Activated naive CD4-positive, alpha-beta T cell treated with anti-CD3 and anti-CD28 coated beads for 36 hours (primary cell): Measurements from ENCODE around the gene TBC1D2. TPM values are rescaled to one million over a fixed set of nuclear protein-coding genes. Genes with fewer than 3 reads are reported as not detected.
A peak's percentile ranks its signal among the peaks of the same experiment; 100 is the strongest.

ENCODE experiments used
- CTCF ChIA-PET: fragments of 350-600 bp; sonication (Branson Sonifier 250); formaldehyde crosslinking; loops from one replicate; lab custom pipeline; 2021; ENCODE audit warnings: antibody characterized with exemption; lab: Charles Lee
- DNase-seq: peaks from one replicate; pipeline ENCODE4 v3.0.0-alpha.2; 2020
- H3K27ac Mint-ChIP-seq: one replicate; pipeline ENCODE4 v1.8.0; 2021; ENCODE audit warnings: mild to moderate bottlenecking, mixed read lengths
- H3K27me3 Mint-ChIP-seq: one replicate; pipeline ENCODE4 v1.8.0; 2021; ENCODE audit warnings: low read depth, mixed read lengths
- H3K36me3 Mint-ChIP-seq: one replicate; pipeline ENCODE4 v1.8.0; 2021; ENCODE audit warnings: low read depth, mixed read lengths
- H3K4me1 Mint-ChIP-seq: one replicate; pipeline ENCODE4 v1.8.0; 2021; ENCODE audit warnings: low read depth, mixed read lengths
- H3K4me3 Mint-ChIP-seq: one replicate; pipeline ENCODE4 v1.8.0; 2021; ENCODE audit warnings: mild to moderate bottlenecking, moderate library complexity, mixed read lengths
- H3K9me3 Mint-ChIP-seq: one replicate; pipeline ENCODE4 v1.8.0; 2021; ENCODE audit warnings: mixed read lengths
- intact Hi-C: fragments of 100-400 bp; cut with micrococcal nuclease; formaldehyde crosslinking; loops from one replicate; pipeline ENCODE4 v1.15.1; 2023
- total RNA-seq, 2 experiments: library from RNA; stranded (reverse); gene quantifications; one replicate each; pipeline ENCODE4 v1.2.3, GENCODE V29; 2021

The TBC1D2 gene
- total RNA-seq, 2 experiments from 2014 or later, result 2.4 to 2.5 TPM

DNA sequence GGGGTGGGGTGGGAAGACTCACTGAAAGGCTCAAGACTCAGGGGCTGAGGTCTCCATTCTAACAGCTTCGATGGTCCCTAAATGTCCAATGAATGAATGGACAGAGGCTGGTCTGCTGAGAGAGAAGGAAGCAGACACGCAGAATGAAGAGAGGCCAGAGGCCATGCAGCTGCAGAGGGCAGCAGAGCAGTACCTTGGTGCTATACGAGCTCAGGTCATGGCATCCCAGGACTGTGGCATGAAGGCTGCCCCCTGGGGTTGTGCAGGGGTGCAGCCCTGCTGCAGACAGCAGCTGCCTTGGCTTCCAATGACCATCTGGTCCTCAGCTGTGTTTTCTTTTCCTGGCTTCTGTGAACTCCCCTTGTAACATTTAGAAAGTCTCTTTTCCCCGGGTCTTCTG lies 47.8 kb downstream of the TBC1D2 start:
- H3K27me3 Mint-ChIP-seq, result no peaks in the 10 kb centered on the region
- CTCF ChIA-PET, result interaction anchor here (1.0 to 6.0 kb wide), 5 partner anchors 16 to 134 kb away, joined by 3 to 44 read pairs (median 7); partner anchors contain the start of gene CORO2A
- no peaks in the 10 kb centered on the region for H3K9me3 Mint-ChIP-seq
- H3K27ac Mint-ChIP-seq, result no peak overlapping the region
- H3K4me3 Mint-ChIP-seq, result no peak overlapping the region
- H3K36me3 Mint-ChIP-seq, result no peaks in the 10 kb centered on the region
- DNase-seq, result no peak
- H3K4me1 Mint-ChIP-seq, result peaks cover 2% of the 10 kb centered on the region
- intact Hi-C loops, result no loop called here

DNA sequence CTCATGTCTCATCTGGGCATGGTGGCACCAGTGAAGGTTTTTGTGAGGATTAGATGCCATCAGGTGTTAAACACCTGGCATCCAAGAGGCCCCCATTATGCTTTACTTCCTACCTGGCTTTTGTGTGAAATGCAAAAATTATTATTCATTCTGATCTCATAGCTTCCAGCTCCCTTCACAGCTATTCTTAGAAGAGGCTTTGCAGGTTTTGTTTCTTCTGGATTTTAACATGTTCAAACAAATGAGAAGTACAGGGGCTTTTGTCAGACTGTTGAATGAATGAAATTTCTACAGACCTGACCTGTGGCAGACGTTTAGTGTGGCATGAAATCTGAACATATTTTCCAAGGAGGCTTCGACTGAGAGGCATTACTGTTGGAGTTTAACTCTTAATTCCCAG lies 48.7 kb downstream of the TBC1D2 start:
- Mint-ChIP-seq H3K36me3 (no peaks in the 10 kb centered on the region), H3K27me3 (no peaks in the 10 kb centered on the region)
- intact Hi-C loops, result no loop called here

DNA sequence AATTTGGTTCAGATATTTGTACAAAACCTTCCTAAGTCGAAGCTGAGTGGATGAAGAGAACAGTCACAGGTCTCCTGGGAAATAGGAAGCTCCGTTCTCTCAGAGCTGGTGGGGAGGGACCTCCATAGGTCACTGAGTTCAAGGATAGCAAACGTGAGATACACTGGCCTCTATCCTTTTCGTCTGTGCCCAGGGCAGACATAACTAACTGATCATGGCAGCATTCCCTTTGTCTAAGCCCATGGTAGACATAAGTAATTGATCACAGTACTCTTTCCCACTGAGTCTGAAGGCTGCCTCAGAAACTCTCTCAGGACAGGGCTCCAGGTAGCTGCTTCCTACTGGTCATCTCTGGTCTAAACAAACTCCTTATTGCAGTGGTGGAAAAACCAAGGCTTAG lies 50.8 kb downstream of the TBC1D2 start:
- DNase-seq, result no peak
- CTCF ChIA-PET, result interaction anchor here (0.9 to 6.0 kb wide), 11 partner anchors 11 to 131 kb away, joined by 3 to 44 read pairs (median 5); partner anchors contain the start of gene TRIM14
- no peak overlapping the region for H3K4me3 Mint-ChIP-seq
- peaks cover 2% of the 10 kb centered on the region for H3K4me1 Mint-ChIP-seq
- intact Hi-C loops, result loop anchor here (1.0 to 2.0 kb wide), 6 partner anchors 50 to 572 kb away; partner anchors contain the start of gene TBC1D2
- no peak overlapping the region for H3K27ac Mint-ChIP-seq
- H3K27me3 Mint-ChIP-seq, result no peaks in the 10 kb centered on the region
- H3K36me3 Mint-ChIP-seq, result no peaks in the 10 kb centered on the region
- no peaks in the 10 kb centered on the region for H3K9me3 Mint-ChIP-seq

More for the DNA sequence above, 48.7 kb downstream of the TBC1D2 start:
- H3K4me1 Mint-ChIP-seq, result peaks cover 2% of the 10 kb centered on the region
- H3K27ac Mint-ChIP-seq, result no peak overlapping the region
- no peak overlapping the region for H3K4me3 Mint-ChIP-seq
- no peaks in the 10 kb centered on the region for H3K9me3 Mint-ChIP-seq
- no peak for DNase-seq
- CTCF ChIA-PET, result interaction anchor here (1.5 to 6.0 kb wide), 6 partner anchors 13 to 133 kb away, joined by 4 to 44 read pairs (median 10); partner anchors contain the start of gene CORO2A

DNA sequence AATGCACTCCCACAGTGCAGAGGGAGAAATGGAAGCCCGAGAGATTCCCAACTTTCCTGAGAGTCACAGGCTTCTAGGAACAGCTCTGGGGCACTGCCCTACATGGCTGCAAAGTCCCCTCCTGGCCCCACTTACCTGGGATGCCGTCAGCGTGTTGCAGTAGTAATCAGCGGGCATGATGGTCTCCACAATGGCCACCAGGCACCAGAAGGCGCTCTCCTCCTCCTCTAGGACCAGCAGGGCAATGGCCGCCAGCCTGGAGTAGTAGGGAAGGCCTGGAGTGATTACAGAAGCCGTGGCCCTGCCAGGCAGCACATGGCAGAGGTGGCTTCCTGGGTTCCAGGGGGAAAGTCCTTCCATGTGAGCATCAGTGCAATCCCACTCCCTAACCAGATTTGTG lies 52.3 kb downstream of the TBC1D2 start:
- H3K27ac Mint-ChIP-seq, result no peak overlapping the region
- no peaks in the 10 kb centered on the region for H3K36me3 Mint-ChIP-seq
- no peaks in the 10 kb centered on the region for H3K9me3 Mint-ChIP-seq
- H3K4me3 Mint-ChIP-seq, result no peak overlapping the region
- CTCF ChIA-PET, result interaction anchor here (1.2 to 6.0 kb wide), 4 partner anchors 13 to 129 kb away, joined by 4 to 44 read pairs (median 8); no protein-coding TSS in a partner anchor
- no peaks in the 10 kb centered on the region for H3K27me3 Mint-ChIP-seq
- DNase-seq, result no peak
- intact Hi-C loops, result no loop called here
- peaks cover 2% of the 10 kb centered on the region for H3K4me1 Mint-ChIP-seq

DNA sequence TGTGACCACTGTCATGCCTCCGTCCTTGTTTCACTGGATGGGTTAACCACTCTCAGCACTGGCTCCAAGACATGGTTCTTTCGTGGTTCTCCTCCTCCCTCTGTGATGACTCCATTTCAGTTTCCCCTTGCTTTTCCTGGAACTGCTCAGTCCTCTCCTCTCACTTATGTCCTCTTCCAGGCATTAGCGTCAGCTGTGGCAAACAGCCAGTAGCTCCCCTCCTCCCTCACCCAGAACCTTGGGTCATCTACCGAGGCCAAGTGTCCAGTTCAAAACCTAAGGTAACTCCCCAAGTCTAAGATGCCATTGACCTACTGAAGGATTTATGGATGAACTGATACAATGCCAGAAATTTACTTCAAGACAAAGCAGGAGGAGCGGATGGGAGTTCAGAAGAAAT lies 53.2 kb downstream of the TBC1D2 start:
- Mint-ChIP-seq H3K9me3 (no peaks in the 10 kb centered on the region), H3K4me3 (no peak overlapping the region), H3K27me3 (no peaks in the 10 kb centered on the region), H3K4me1 (peaks cover 2% of the 10 kb centered on the region), H3K36me3 (no peaks in the 10 kb centered on the region), H3K27ac (no peak overlapping the region)
- CTCF ChIA-PET, result interaction anchor here (1.2 to 6.0 kb wide), 2 partner anchors 27 to 61 kb away, joined by 4 to 44 read pairs; no protein-coding TSS in a partner anchor
- no peak for DNase-seq
- intact Hi-C loops, result no loop called here

DNA sequence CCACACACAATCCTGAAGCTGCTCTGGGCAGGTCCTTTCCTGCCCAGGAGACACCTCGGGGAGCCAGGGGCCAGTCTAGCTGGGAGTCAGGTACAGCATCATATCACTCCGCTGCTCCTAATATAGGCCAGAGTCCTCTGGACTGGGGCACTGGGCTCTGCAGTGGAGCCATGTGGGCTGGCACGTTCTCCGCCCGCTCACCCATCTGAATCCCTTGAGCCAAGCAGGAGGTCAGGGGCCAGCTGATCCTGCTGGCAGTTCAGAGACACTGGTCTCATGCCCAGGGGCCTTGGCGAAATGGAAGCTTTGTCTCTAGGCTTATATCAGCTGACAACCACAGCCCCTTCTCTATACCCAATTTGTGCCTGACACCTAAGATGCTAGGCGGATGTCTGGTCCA lies 53.7 kb downstream of the TBC1D2 start:
- intact Hi-C loops, result no loop called here
- H3K4me1 Mint-ChIP-seq, result peaks cover 2% of the 10 kb centered on the region
- DNase-seq, result no peak
- H3K27me3 Mint-ChIP-seq, result no peaks in the 10 kb centered on the region
- CTCF ChIA-PET, result no interaction called here
- no peak overlapping the region for H3K4me3 Mint-ChIP-seq
- H3K27ac Mint-ChIP-seq, result no peak overlapping the region
- no peaks in the 10 kb centered on the region for H3K9me3 Mint-ChIP-seq
- no peaks in the 10 kb centered on the region for H3K36me3 Mint-ChIP-seq

DNA sequence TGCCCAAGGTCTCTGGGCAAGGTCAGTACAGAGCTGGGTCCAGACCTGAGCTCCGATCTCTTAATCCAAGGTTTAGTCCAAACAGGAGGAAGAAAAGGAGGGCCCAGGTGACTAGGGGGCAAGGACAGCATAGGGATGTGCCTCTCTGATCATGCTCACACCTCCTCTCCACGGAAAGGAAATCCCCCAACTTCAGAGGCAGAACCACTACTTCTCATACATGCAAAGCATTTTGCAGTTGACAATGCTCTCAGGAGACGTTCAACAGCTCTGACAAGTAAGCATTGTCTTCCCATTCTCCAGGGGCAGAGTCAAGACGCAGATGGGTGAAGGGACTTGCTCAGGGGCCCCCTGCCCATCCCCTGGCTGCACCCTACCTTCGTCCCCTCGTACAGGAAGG lies 54.3 kb downstream of the TBC1D2 start:
- H3K4me3 Mint-ChIP-seq, result no peak overlapping the region
- H3K36me3 Mint-ChIP-seq, result no peaks in the 10 kb centered on the region
- intact Hi-C loops, result no loop called here
- DNase-seq, result no peak
- H3K27me3 Mint-ChIP-seq, result no peaks in the 10 kb centered on the region
- peaks cover 2% of the 10 kb centered on the region for H3K4me1 Mint-ChIP-seq
- no peaks in the 10 kb centered on the region for H3K9me3 Mint-ChIP-seq
- CTCF ChIA-PET, result no interaction called here
- H3K27ac Mint-ChIP-seq, result no peak overlapping the region

DNA sequence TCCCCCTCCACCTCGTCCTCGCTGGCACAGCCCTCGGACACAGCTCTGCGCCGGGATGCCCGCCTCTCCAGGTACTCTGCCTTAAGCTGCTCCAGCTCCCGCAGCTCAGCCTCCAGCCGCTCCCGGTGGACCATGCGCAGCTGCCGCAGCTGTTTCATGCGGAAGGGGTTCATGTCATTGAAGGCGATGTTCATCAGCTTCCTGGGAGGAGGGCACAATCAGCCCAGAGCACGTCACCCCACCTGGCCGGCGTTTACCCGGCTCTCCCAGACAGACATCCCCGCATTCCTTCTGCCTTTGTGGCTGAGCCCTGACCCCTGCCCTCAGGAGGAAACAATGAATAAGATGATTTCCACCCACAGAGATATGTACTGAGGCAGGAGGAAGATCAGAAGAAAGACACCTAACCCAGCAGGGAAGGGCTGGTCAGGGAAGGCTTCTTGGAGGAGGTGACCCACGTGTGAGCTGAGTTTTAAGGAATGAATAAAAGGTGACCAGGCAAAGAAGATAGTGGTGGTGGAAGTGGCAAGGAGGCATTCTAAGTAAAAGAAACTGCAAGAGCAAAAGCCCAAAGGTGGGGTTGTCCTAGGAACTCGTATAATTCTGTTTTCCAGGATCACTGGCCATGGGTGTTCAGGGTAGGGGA lies 55.9 kb downstream of the TBC1D2 start:
- no peaks in the 10 kb centered on the region for H3K4me1 Mint-ChIP-seq
- H3K9me3 Mint-ChIP-seq, result no peaks in the 10 kb centered on the region
- DNase-seq, result no peak
- CTCF ChIA-PET, result no interaction called here
- H3K27me3 Mint-ChIP-seq, result no peaks in the 10 kb centered on the region
- H3K4me3 Mint-ChIP-seq, result no peak overlapping the region
- H3K27ac Mint-ChIP-seq, result no peak overlapping the region
- intact Hi-C loops, result no loop called here
- H3K36me3 Mint-ChIP-seq, result no peaks in the 10 kb centered on the region

DNA sequence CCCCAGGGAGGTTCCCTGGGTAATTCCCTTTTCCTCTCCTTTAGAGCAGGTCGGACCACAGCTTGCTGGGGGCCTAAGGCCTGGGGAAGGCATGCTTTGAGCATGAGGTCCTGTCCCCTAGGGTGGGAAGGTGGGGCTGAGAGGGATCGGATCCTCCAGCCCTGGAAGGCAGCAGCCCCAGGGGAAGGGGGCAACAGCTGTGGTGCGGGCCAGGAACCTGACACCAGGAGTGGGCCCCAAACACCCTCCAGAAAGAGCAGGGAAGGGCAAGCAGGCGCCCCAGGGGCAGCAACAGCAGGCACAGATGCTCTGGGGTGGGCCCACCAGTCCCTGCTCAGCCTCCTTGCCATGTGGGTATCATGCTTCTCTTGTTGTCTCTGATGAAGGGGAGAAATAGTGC lies 59.8 kb downstream of the TBC1D2 start:
- no peaks in the 10 kb centered on the region for H3K27me3 Mint-ChIP-seq
- CTCF ChIA-PET, result no interaction called here
- no peak overlapping the region for H3K27ac Mint-ChIP-seq
- peaks cover 8% of the 10 kb centered on the region for H3K4me1 Mint-ChIP-seq
- intact Hi-C loops, result no loop called here
- H3K36me3 Mint-ChIP-seq, result no peaks in the 10 kb centered on the region
- no peak overlapping the region for H3K4me3 Mint-ChIP-seq
- DNase-seq, result no peak
- no peaks in the 10 kb centered on the region for H3K9me3 Mint-ChIP-seq

DNA sequence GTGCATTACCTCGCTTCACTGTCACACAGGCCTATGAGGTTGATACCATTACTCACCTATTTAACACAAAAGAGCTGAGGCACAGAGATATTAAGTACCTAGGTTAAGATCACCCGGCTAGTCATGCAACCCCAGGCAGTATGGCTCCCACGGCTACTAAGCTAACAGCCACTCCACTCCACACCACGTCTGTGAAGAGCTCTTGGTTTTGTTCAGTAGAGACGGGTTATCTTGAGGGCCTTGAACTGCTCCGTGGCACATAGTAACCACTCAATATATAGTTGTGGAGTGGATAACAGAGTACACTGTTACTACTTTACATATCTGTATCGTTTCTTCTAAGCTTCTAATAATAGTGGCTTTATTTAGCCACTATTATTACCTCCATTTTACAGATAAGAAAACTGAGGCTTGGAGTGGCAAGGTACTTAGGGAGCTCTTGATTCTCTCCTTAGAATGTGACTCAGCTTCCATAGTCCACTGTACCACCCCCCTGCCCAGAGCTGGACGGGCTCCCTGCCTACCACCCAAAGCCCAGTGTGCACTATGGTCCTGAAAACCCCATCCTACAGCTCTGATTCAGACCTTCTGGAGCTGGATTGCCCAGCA lies 62.0 kb downstream of the TBC1D2 start:
- CTCF ChIA-PET, result interaction anchor here (0.6 to 2.0 kb wide), 11 partner anchors 9 to 271 kb away, joined by 3 to 15 read pairs (median 3); partner anchors contain the start of gene TRMO
- Mint-ChIP-seq H3K27me3 (no peaks in the 10 kb centered on the region), H3K9me3 (no peaks in the 10 kb centered on the region), H3K4me1 (peaks cover 25% of the 10 kb centered on the region), H3K4me3 (peak overlapping the region; percentile 82), H3K27ac (peak overlapping the region; percentile 30), H3K36me3 (no peaks in the 10 kb centered on the region)
- intact Hi-C loops, result loop anchor here (1.0 kb wide), 4 partner anchors 75 to 270 kb away; no protein-coding TSS in a partner anchor
- DNase-seq, result no peak

DNA sequence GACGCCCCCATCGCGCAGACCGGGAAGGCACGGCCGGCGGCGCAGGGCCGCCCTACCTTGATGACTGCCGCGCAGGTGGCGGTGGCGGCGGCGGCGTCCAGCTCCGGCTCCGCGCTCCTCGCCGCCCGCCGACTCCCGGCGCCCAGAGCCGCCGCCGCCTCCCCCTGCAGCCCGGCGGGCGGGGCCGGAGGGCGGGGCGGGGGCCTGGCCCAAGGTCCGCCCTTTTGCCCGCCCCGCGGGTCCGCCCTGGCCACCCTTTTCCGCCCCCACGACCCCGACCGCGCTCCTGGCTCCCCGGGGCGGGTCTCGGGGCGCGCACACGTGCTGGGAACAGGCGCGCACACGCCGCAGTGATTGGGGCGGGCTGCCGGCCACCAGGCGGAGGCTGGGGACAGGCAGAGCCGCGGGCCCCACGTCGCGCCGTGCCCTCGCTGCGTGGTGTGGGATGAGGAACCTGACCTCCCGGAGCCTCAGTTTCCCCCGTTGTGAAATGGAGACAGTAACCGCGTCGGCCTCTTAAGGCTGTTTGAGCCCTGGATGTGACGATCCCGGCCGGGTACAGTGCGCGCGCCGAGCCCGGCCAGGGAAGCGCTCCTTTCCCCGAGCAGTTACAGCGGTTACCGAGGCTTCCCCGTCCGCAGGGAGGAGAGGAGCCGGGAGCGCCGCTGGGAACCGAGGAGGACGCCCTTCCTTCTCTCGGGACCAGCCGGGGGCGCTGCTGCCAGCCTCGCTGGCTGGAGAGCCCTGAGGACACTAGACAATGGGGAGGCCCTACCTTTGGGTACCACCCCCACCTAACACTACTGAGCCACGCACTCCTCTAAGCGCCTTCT lies 62.7 kb downstream of the TBC1D2 start, which contains the start of gene CORO2A:
Gene CORO2A (minus strand): TSS at position 135 of the 833 bp plus-strand sequence. CDS start 34,977 bp downstream, outside the sequence.
- H3K4me1 Mint-ChIP-seq, result peaks cover 27% of the 10 kb centered on the region
- H3K27ac Mint-ChIP-seq, result peak within 1 kb of the TSS; percentile 56
- peak; percentile 64 for DNase-seq
- H3K27me3 Mint-ChIP-seq, result no peaks in the 10 kb centered on the region
- CTCF ChIA-PET, result interaction anchor here (0.6 to 2.0 kb wide), 16 partner anchors 9 to 270 kb away, joined by 3 to 15 read pairs (median 4); partner anchors contain the start of genes TBC1D2 and TRMO
- peak within 1 kb of the TSS; percentile 82 for H3K4me3 Mint-ChIP-seq
- intact Hi-C loops, result loop anchor here (1.0 kb wide), 6 partner anchors 63 to 269 kb away; partner anchors contain the start of genes NANS and TBC1D2
- H3K9me3 Mint-ChIP-seq, result no peaks in the 10 kb centered on the region
- H3K36me3 Mint-ChIP-seq, result no peaks in the 10 kb centered on the region
